Liver (tissue), 9 donors: ENCODE data around the gene FBXO21. TPM values are rescaled to one million over a fixed set of nuclear protein-coding genes. Genes with fewer than 3 reads are reported as not detected.

Experiments used
- DNase-seq: peaks from one replicate; pipeline ENCODE4 v3.0.0-alpha.2; 2017; ENCODE audit warnings: low spot score
- H3K27ac ChIP-seq, 2 donors: one replicate each; pipeline ENCODE4 v1.7.0; 2013; ENCODE audit warnings: inconsistent platforms in 2 of 2, low read length in 2 of 2, control low read depth in 1 of 2, low read depth in 1 of 2, mild to moderate bottlenecking in 1 of 2
- H3K27me3 ChIP-seq, 4 donors: one replicate each; pipeline versions ENCODE4 v1.6.1 to v1.7.0; 2013; ENCODE audit warnings: low read length in 3 of 4, inconsistent platforms in 1 of 4, mild to moderate bottlenecking in 1 of 4, moderate library complexity in 1 of 4; ENCODE audit not compliant: control insufficient read depth in 4 of 4, insufficient read depth in 4 of 4
- H3K36me3 ChIP-seq, 4 donors: one replicate each; pipeline versions ENCODE4 v1.6.1 to v1.7.0; 2013; ENCODE audit warnings: low read length in 3 of 4, mild to moderate bottlenecking in 3 of 4, low read depth in 1 of 4, moderate library complexity in 1 of 4; ENCODE audit not compliant: control insufficient read depth in 4 of 4, insufficient read depth in 3 of 4
- H3K4me1 ChIP-seq, 4 donors: one replicate each; pipeline versions ENCODE4 v1.6.1 to v1.7.0; 2013; ENCODE audit warnings: low read length in 3 of 4, mild to moderate bottlenecking in 3 of 4, moderate library complexity in 1 of 4; ENCODE audit not compliant: control insufficient read depth in 4 of 4, insufficient read depth in 4 of 4
- H3K4me3 ChIP-seq, 3 donors: one replicate each; pipeline versions ENCODE4 v1.6.1 to v1.7.0; 2013; ENCODE audit warnings: low read length in 3 of 3, control low read depth in 1 of 3, low read depth in 1 of 3, mild to moderate bottlenecking in 1 of 3
- H3K9ac ChIP-seq, 2 donors: one replicate each; pipeline ENCODE4 v1.7.0; 2013; ENCODE audit warnings: low read length in 2 of 2, mild to moderate bottlenecking in 2 of 2, moderate library complexity in 2 of 2, control low read depth in 1 of 2, low read depth in 1 of 2
- H3K9me3 ChIP-seq, 4 donors: one replicate each; pipeline versions ENCODE4 v1.6.1 to v1.7.0; 2013; ENCODE audit warnings: low read length in 3 of 4; ENCODE audit not compliant: control insufficient read depth in 4 of 4
- ATF3 ChIP-seq: IDR thresholded peaks from 2 replicates; pipeline ENCODE4 v1.6.1; 2016; ENCODE audit warnings: antibody characterized with exemption
- CTCF ChIP-seq: fragments of 150-350 bp; IDR thresholded peaks from 2 replicates; pipeline ENCODE4 v1.5.1; 2017; ENCODE audit warnings: improper control_type of control experiment, low read depth, low read length; ENCODE audit not compliant: missing input control
- EGR1 ChIP-seq, 2 donors: IDR thresholded peaks; 2 replicates each; pipeline ENCODE4 v1.6.1; 2016 to 2018; ENCODE audit warnings: antibody characterized with exemption in 2 of 2, low read depth in 2 of 2
- FOXA1 ChIP-seq: IDR thresholded peaks from 2 replicates; pipeline ENCODE4 v1.6.1; 2016; ENCODE audit warnings: antibody characterized with exemption
- FOXA2 ChIP-seq: IDR thresholded peaks from 2 replicates; pipeline ENCODE4 v1.6.1; 2016; ENCODE audit warnings: antibody characterized with exemption
- GABPA ChIP-seq, 2 donors: IDR thresholded peaks in 1 of 2; conservative IDR thresholded peaks in 1 of 2; 2 replicates each; pipeline ENCODE4 v1.6.1; 2016; ENCODE audit warnings: antibody characterized with exemption in 2 of 2, mild to moderate bottlenecking in 1 of 2, moderate library complexity in 1 of 2
- HNF4A ChIP-seq, 2 donors: conservative IDR thresholded peaks; 2 replicates each; pipeline ENCODE4 v1.6.1; 2016; ENCODE audit warnings: antibody characterized with exemption in 2 of 2, mild to moderate bottlenecking in 2 of 2
- HNF4G ChIP-seq: IDR thresholded peaks from 2 replicates; pipeline ENCODE4 v1.6.1; 2016; ENCODE audit warnings: antibody characterized with exemption
- JUND ChIP-seq, 2 donors: IDR thresholded peaks; 2 replicates each; pipeline ENCODE4 v1.6.1; 2016; ENCODE audit warnings: antibody characterized with exemption in 2 of 2
- MAX ChIP-seq: IDR thresholded peaks from 2 replicates; pipeline ENCODE4 v1.6.1; 2016; ENCODE audit warnings: antibody characterized with exemption
- NR2F2 ChIP-seq: IDR thresholded peaks from 2 replicates; pipeline ENCODE4 v1.6.1; 2016; ENCODE audit warnings: antibody characterized with exemption
- RAD21 ChIP-seq, 2 donors: IDR thresholded peaks; 2 replicates each; pipeline ENCODE4 v1.6.1; 2016; ENCODE audit warnings: antibody characterized with exemption in 2 of 2, mild to moderate bottlenecking in 2 of 2
- REST ChIP-seq: IDR thresholded peaks from 2 replicates; pipeline ENCODE4 v1.6.1; 2016; ENCODE audit warnings: antibody characterized with exemption, mild to moderate bottlenecking
- RXRA ChIP-seq, 2 donors: IDR thresholded peaks; 2 replicates each; pipeline ENCODE4 v1.6.1; 2017 to 2018; ENCODE audit warnings: antibody characterized with exemption in 2 of 2, mild to moderate bottlenecking in 1 of 2
- SP1 ChIP-seq: IDR thresholded peaks from 2 replicates; pipeline ENCODE4 v1.6.1; 2018; ENCODE audit warnings: antibody characterized with exemption, mild to moderate bottlenecking
- TAF1 ChIP-seq: conservative IDR thresholded peaks from 2 replicates; pipeline ENCODE4 v1.6.1; 2016; ENCODE audit warnings: antibody characterized with exemption, mild to moderate bottlenecking
- YY1 ChIP-seq: IDR thresholded peaks from 2 replicates; pipeline ENCODE4 v1.6.1; 2016; ENCODE audit warnings: antibody characterized with exemption, mild to moderate bottlenecking
- ZBTB33 ChIP-seq: IDR thresholded peaks from 2 replicates; pipeline ENCODE4 v1.6.1; 2016; ENCODE audit warnings: antibody characterized with exemption
- WGBS: extraction: QIAGEN DNeasy Blood & Tissue Kit; methylation state at CpG from one replicate; pipeline ENCODE4 v1.1.7; 2013; 5-methylcytosine and 5-hydroxymethylcytosine counted together
- polyA plus RNA-seq, 2 donors: library from polyadenylated mRNA; stranded (reverse) in 1 of 2; unstranded in 1 of 2; fragments of 200-250 nt in 1 of 2; fragments of >200 nt in 1 of 2; fragmentation: Nextera tagmentation in 1 of 2; extraction: Ambion mirVana in 1 of 2; gene quantifications; one replicate each; pipeline versions ENCODE4 v1.2.1 to v1.2.3, GENCODE V29; 2013 to 2015
- total RNA-seq, 2 donors: library from RNA; depleted of rRNA; stranded (reverse); fragments of >200 nt; gene quantifications; one replicate each; pipeline ENCODE4 v1.2.3, GENCODE V29; 2014
- donor health status: healthy.
- donor health status: healthy.
- donor health status: healthy.
- donor health status: healthy.
- donor health status: healthy.

FBXO21 gene
- total and polyA plus RNA-seq, 4 donors: 12.9 to 54.4 (median 21.1) TPM

GRCh38 chr12:117207675-117208074, 17.4 kb upstream of the FBXO21 start:
- no peak for TF ChIP-seq TAF1
- TF ChIP-seq HNF4G: no peak
- no peak for TF ChIP-seq NR2F2
- no peak for TF ChIP-seq SP1
- TF ChIP-seq RXRA (IDR thresholded peaks at IDR 0.05): no peak
- no peak for TF ChIP-seq FOXA1
- no peak for TF ChIP-seq EGR1 (IDR thresholded peaks at IDR 0.05; ENCODE audit: low read depth in 2 of 2)
- TF ChIP-seq ZBTB33: no peak
- no peak for TF ChIP-seq JUND (IDR thresholded peaks at IDR 0.05)
- no peak for TF ChIP-seq HNF4A (conservative IDR thresholded peaks at IDR 0.05)
- no peak for TF ChIP-seq ATF3
- TF ChIP-seq FOXA2: no peak
- no peak for TF ChIP-seq MAX
- TF ChIP-seq CTCF: no peak
- Histone ChIP-seq H3K4me3 (no peak overlapping the region), H3K9ac (no peak overlapping the region), H3K4me1 (peaks cover 0 to 17% (median 8%) of the 10 kb centered on the region in 4 donors), H3K9me3 (no peaks in the 10 kb centered on the region), H3K36me3 (no peaks in the 10 kb centered on the region), H3K27ac (no peak overlapping the region), H3K27me3 (no peaks in the 10 kb centered on the region)
- 79% methylated on average over 2 of the region's 2 CpGs for WGBS
- DNase-seq: no peak

- Histone ChIP-seq H3K4me3 (no peak overlapping the region), H3K27me3 (no peaks in the 10 kb centered on the region), H3K27ac (no peak overlapping the region), H3K36me3 (no peaks in the 10 kb centered on the region), H3K9ac (no peak overlapping the region), H3K9me3 (no peaks in the 10 kb centered on the region), H3K4me1 (no peaks in the 10 kb centered on the region)
- DNase-seq: no peak
- TF ChIP-seq HNF4G (no peak), TAF1 (no peak), CTCF (no peak), EGR1 (IDR thresholded peaks at IDR 0.05; ENCODE audit: low read depth in 2 of 2) (no peak), NR2F2 (no peak), REST (no peak), YY1 (no peak), GABPA (IDR thresholded peaks at IDR 0.05 in 1 of 2, conservative IDR thresholded peaks at IDR 0.05 in 1 of 2) (no peak), MAX (no peak), ZBTB33 (no peak), FOXA1 (no peak), FOXA2 (no peak), ATF3 (no peak), JUND (IDR thresholded peaks at IDR 0.05) (no peak), RXRA (IDR thresholded peaks at IDR 0.05) (no peak), RAD21 (IDR thresholded peaks at IDR 0.05) (no peak)
- 86% methylated on average over 9 of the region's 9 CpGs for WGBS
Observed at GRCh38 chr12:117202556-117202955, 12.3 kb upstream of the FBXO21 start.
